DND-41 (cell line): ENCODE data around the gene GPR75.

Source experiments
- EZH2 ChIP-seq: IDR thresholded peaks from 3 replicates; pipeline ENCODE4 v1.6.1; 2012; ENCODE audit warnings: borderline replicate concordance, low read depth, mild to moderate bottlenecking, moderate library complexity, low read length, inconsistent platforms; ENCODE audit not compliant: severe bottlenecking
- TF ChIP-seq, protein P1 (sequence below): IDR thresholded peaks from 2 replicates; pipeline ENCODE4 v1.5.1; 2012; ENCODE audit warnings: borderline replicate concordance, low read length, moderate library complexity, mild to moderate bottlenecking; ENCODE audit not compliant: poor library complexity, severe bottlenecking; ENCODE audit errors: extremely low read depth

- TF ChIP-seq, protein P1, sequence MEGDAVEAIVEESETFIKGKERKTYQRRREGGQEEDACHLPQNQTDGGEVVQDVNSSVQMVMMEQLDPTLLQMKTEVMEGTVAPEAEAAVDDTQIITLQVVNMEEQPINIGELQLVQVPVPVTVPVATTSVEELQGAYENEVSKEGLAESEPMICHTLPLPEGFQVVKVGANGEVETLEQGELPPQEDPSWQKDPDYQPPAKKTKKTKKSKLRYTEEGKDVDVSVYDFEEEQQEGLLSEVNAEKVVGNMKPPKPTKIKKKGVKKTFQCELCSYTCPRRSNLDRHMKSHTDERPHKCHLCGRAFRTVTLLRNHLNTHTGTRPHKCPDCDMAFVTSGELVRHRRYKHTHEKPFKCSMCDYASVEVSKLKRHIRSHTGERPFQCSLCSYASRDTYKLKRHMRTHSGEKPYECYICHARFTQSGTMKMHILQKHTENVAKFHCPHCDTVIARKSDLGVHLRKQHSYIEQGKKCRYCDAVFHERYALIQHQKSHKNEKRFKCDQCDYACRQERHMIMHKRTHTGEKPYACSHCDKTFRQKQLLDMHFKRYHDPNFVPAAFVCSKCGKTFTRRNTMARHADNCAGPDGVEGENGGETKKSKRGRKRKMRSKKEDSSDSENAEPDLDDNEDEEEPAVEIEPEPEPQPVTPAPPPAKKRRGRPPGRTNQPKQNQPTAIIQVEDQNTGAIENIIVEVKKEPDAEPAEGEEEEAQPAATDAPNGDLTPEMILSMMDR = no peak
- TF ChIP-seq EZH2 = no peak
These were observed 39.1 kb downstream of the GPR75 start for GRCh38 chr2:53820711-53821110.
